OCI-LY7 (cell line): Measurements from ENCODE around the gene PHKB.

Source experiments
- CTCF ChIP-seq: fragments of 200-600 bp; sonication (generic); conservative IDR thresholded peaks from 2 replicates; pipeline ENCODE4 v1.5.1; 2014; ENCODE audit warnings: mild to moderate bottlenecking, antibody characterized with exemption, low read length, moderate library complexity, mixed read lengths
- EZH2phosphoT487 ChIP-seq: fragments of 200-600 bp; sonication (generic); IDR thresholded peaks from 2 replicates; pipeline ENCODE4 v1.6.1; 2018; ENCODE audit warnings: low read depth, borderline replicate concordance, mild to moderate bottlenecking, mixed run types, antibody characterized with exemption, low read length, moderate library complexity, mixed read lengths

DNA sequence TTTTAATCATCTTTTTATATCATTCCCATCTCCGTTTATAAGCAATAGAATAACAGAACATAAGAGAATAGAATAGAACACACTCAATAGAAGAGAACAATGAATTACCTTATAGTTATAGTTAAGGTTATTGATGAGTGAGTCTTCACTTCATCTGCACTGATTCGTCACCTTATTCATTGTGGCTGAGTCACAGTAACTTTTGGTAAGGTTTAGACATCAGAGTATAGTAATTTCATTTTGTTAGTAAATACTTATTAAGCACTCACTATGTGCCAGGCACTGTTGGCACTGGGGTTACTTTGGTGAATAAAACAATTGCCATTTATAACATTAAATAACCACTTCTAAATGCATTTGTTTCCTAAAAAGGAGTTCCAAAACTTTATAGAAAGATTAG, 22.5 kb downstream of the PHKB start:
- TF ChIP-seq EZH2phosphoT487 (no peak), CTCF (no peak)
